ENCODE data around the gene SLC5A2. TPM values are rescaled to one million over a fixed set of nuclear protein-coding genes. Genes with fewer than 3 reads are reported as not detected.

The SLC5A2 gene
- total RNA-seq, 1 experiment from 2014 or later, result 0.13 TPM

GRCh38 chr16:31458073-31458843, 24.7 kb upstream of the SLC5A2 start:
- BruUV-seq (replicated peaks), result no TSS peak
- Histone ChIP-seq H3K9me3 (ENCODE audit: insufficient read depth, low read depth) (no peaks in the 10 kb centered on the region), H3K4me2 (peak overlapping the region; percentile 86), H3K79me2 (ENCODE audit: low read depth) (peaks cover 54% of the 10 kb centered on the region), H4K20me1 (ENCODE audit: insufficient read depth) (peaks cover 20% of the 10 kb centered on the region), H3K4me1 (replicated peaks; ENCODE audit: insufficient read depth) (peaks cover 49% of the 10 kb centered on the region), H3K36me3 (ENCODE audit: low read depth) (no peaks in the 10 kb centered on the region), H3F3A (ENCODE audit: insufficient read depth, low read depth) (peaks cover 41% of the 10 kb centered on the region), H3K27ac (peak overlapping the region; percentile 95), H3K9me2 (ENCODE audit: insufficient read depth) (no peaks in the 10 kb centered on the region), H3K4me3 (peak overlapping the region; percentile 80), H2AFZ (peak overlapping the region; percentile 86), H3K27me3 (ENCODE audit: insufficient read depth, low read depth) (no peaks in the 10 kb centered on the region)
- CTCF ChIA-PET, result interaction anchor here (0.6 to 2.0 kb wide), 6 partner anchors 15 to 890 kb away, joined by 3 to 8 read pairs (median 6); partner anchors contain the start of genes KAT8 and ZNF843
- POLR2A ChIA-PET (ENCODE audit: unreplicated experiment), result interaction anchor here (0.5 to 0.7 kb wide), 5 partner anchors 13 to 327 kb away, joined by 4 to 9 read pairs (median 4); partner anchors contain the start of gene TGFB1I1
- intact Hi-C loops (cut with micrococcal nuclease; ENCODE audit: unreplicated experiment), result loop anchor here (2.0 to 10.0 kb wide), 5 partner anchors 239 to 803 kb away; partner anchors contain the start of genes FBRS, PRR14 and SETD1A
- peak; percentile 63 to 65 for DNase-seq
- TF ChIP-seq EZH2 (IDR thresholded peaks at IDR 0.05; ENCODE audit: low read depth) (no peak), CTCF (conservative IDR thresholded peaks at IDR 0.05) (no peak)

- peaks cover 34% of the 10 kb centered on the region for H3F3A ChIP-seq (ENCODE audit: insufficient read depth, low read depth)
- peak within 1 kb of the TSS; percentile 92 for H3K4me2 ChIP-seq
- DNase-seq, result peak; percentile 96 to 99
- POLR2A ChIA-PET (ENCODE audit: unreplicated experiment), result interaction anchor here (0.6 to 1.0 kb wide), 7 partner anchors 13 to 645 kb away, joined by 4 to 9 read pairs (median 7); partner anchors contain the start of genes RUSF1, TGFB1I1 and ZNF267
- no peaks in the 10 kb centered on the region for H3K9me3 ChIP-seq (ENCODE audit: insufficient read depth, low read depth)
- intact Hi-C loops (cut with micrococcal nuclease; ENCODE audit: unreplicated experiment), result loop anchor here (1.0 to 10.0 kb wide), 8 partner anchors 18 to 804 kb away; partner anchors contain the start of genes FBRS, PRR14, RUSF1 and SETD1A
- CTCF ChIA-PET, result interaction anchor here (0.5 to 2.0 kb wide), 5 partner anchors 16 to 465 kb away, joined by 3 to 8 read pairs (median 7); partner anchors contain the start of genes KAT8 and ZNF843
- BruUV-seq (replicated peaks), result TSS peak; percentile 36
- no peaks in the 10 kb centered on the region for H3K27me3 ChIP-seq (ENCODE audit: insufficient read depth, low read depth)
- no peaks in the 10 kb centered on the region for H3K36me3 ChIP-seq (ENCODE audit: low read depth)
- H3K27ac ChIP-seq, result peak within 1 kb of the TSS; percentile 95
- peaks cover 54% of the 10 kb centered on the region for H3K79me2 ChIP-seq (ENCODE audit: low read depth)
- H4K20me1 ChIP-seq (ENCODE audit: insufficient read depth), result peaks cover 20% of the 10 kb centered on the region
- H3K4me3 ChIP-seq, result peak within 1 kb of the TSS; percentile 80
- H2AFZ ChIP-seq, result peak within 1 kb of the TSS; percentile 86
- TF ChIP-seq CTCF (conservative IDR thresholded peaks at IDR 0.05) (peak; percentile 66), EZH2 (IDR thresholded peaks at IDR 0.05; ENCODE audit: low read depth) (no peak)
- no peaks in the 10 kb centered on the region for H3K9me2 ChIP-seq (ENCODE audit: insufficient read depth)
- H3K4me1 ChIP-seq (replicated peaks; ENCODE audit: insufficient read depth), result peaks cover 41% of the 10 kb centered on the region
These were observed 23.9 kb upstream of the SLC5A2 start, which contains the start of gene ARMC5 for GRCh38 chr16:31458844-31459686. TSS of gene ARMC5 (plus strand) at chr16:31459501. CDS start at chr16:31459525, 24 bp downstream.

Data from PC-9 (cell line).